GM18520 (cell line): Measurements from ENCODE around the gene PPP4R3B.
"Not testable (repeated sequence)": the region's sequence is repeated elsewhere in the genome, so short reads cannot be mapped to it uniquely, and the experiment has no call there.

Experiments used
- ATAC-seq: cut with Tn5 transposase; IDR thresholded peaks from one replicate; pipeline ENCODE4 v1.9.1; 2021; ENCODE audit not compliant: unreplicated experiment

PPP4R3B gene

GRCh38 chr2:55596795-55597194 lies 20.6 kb downstream of the PPP4R3B start:
- ATAC-seq: not testable (repeated sequence)

GRCh38 chr2:55595536-55595935 lies 21.9 kb downstream of the PPP4R3B start:
- ATAC-seq: no peak

GRCh38 chr2:55592130-55592529 lies 25.3 kb downstream of the PPP4R3B start:
- ATAC-seq: no peak

- ATAC-seq: peak; percentile 96
Measured at GRCh38 chr2:55590810-55591440, 26.5 kb downstream of the PPP4R3B start.

- no peak for ATAC-seq
Measured at GRCh38 chr2:55585451-55586080, 31.9 kb downstream of the PPP4R3B start.

- ATAC-seq: no peak
Measured at GRCh38 chr2:55581874-55582547, 35.4 kb downstream of the PPP4R3B start.

- no peak for ATAC-seq
Measured at GRCh38 chr2:55581435-55581834, 36.0 kb downstream of the PPP4R3B start.

- ATAC-seq: not testable (repeated sequence)
Measured at GRCh38 chr2:55569002-55569401, 48.4 kb downstream of the PPP4R3B start.

- no peak for ATAC-seq
Measured at GRCh38 chr2:55567298-55567697, 50.1 kb downstream of the PPP4R3B start.

- ATAC-seq: no peak
Measured at GRCh38 chr2:55565613-55566012, 51.8 kb downstream of the PPP4R3B start.

GRCh38 chr2:55560855-55561254 lies 56.6 kb downstream of the PPP4R3B start:
- no peak for ATAC-seq

- no peak for ATAC-seq
Measured at GRCh38 chr2:55556809-55557208, 60.6 kb downstream of the PPP4R3B start.

- ATAC-seq: no peak
Measured at GRCh38 chr2:55555977-55556376, 61.4 kb downstream of the PPP4R3B start.

GRCh38 chr2:55553321-55553720 lies 64.1 kb downstream of the PPP4R3B start:
- ATAC-seq: no peak

- no peak for ATAC-seq
Measured at GRCh38 chr2:55550368-55551102, 66.9 kb downstream of the PPP4R3B start.

GRCh38 chr2:55547679-55548078 lies 69.7 kb downstream of the PPP4R3B start:
- not testable (repeated sequence) for ATAC-seq

- no peak for ATAC-seq
Measured at GRCh38 chr2:55547001-55547400, 70.4 kb downstream of the PPP4R3B start.

- ATAC-seq: no peak
Measured at GRCh38 chr2:55530539-55531081, 86.8 kb downstream of the PPP4R3B start.

- ATAC-seq: no peak
Measured at GRCh38 chr2:55526174-55526573, 91.2 kb downstream of the PPP4R3B start.

GRCh38 chr2:55524884-55525437 lies 92.5 kb downstream of the PPP4R3B start:
- no peak for ATAC-seq
